ENCODE measurements around the gene CSF1R. TPM values are rescaled to one million over a fixed set of nuclear protein-coding genes. Genes with fewer than 3 reads are reported as not detected.

The CSF1R gene
- total and polyA plus RNA-seq, 2 of the 4 experiments (the other 2 are of a cell fraction), result 0.14 to 0.36 TPM

- no peak overlapping the region for H4K91ac ChIP-seq (ENCODE audit: insufficient read depth, low read depth, low read length)
- CTCF ChIA-PET, result no interaction called here
These were observed 4.0 kb downstream of the CSF1R start for GRCh38 chr5:150082374-150082773.

More at GRCh38 chr5:150082374-150082773, 4.0 kb downstream of the CSF1R start:
- no peak overlapping the region for H4K8ac ChIP-seq (ENCODE audit: low read depth in 2 of 2, low read length in 2 of 2)
- no TSS peak for BruUV-seq (replicated peaks)
- in situ Hi-C loops (cut with MboI; ENCODE audit: low sequenced_read_pairs) (no loop called here), intact Hi-C loops (cut with micrococcal nuclease) (no loop called here), dilution Hi-C loops (cut with HindIII; ENCODE audit: low sequenced_read_pairs, unreplicated experiment) (no loop called here)
- H3K18ac ChIP-seq (ENCODE audit: low read depth, low read length), result no peak overlapping the region
- TF ChIP-seq SMC3 (IDR thresholded peaks at IDR 0.05; ENCODE audit: low read depth, low read length) (no peak), RFX5 (IDR thresholded peaks at IDR 0.05; ENCODE audit: low read depth, low read length) (no peak), MAZ (IDR thresholded peaks at IDR 0.05; ENCODE audit: borderline replicate concordance, low read depth, low read length) (no peak), BHLHE40 (IDR thresholded peaks at IDR 0.05; ENCODE audit: low read depth, low read length) (no peak), CEBPB (IDR thresholded peaks at IDR 0.05; ENCODE audit: low read depth, low read length) (no peak), FOS (IDR thresholded peaks at IDR 0.05; ENCODE audit: low read depth, low read length) (no peak), POLR2A (IDR thresholded peaks at IDR 0.05; ENCODE audit: low read depth, low read length) (no peak), RAD21 (IDR thresholded peaks at IDR 0.05; ENCODE audit: low read length) (no peak), NFE2L2 (IDR thresholded peaks at IDR 0.05; ENCODE audit: low read depth, low read length) (no peak)
- H3K79me1 ChIP-seq (ENCODE audit: low read depth in 1 of 2, low read length in 2 of 2), result no peaks in the 10 kb centered on the region
- no peak overlapping the region for H3K27ac ChIP-seq (ENCODE audit: insufficient read depth, low read length)
- peaks cover 4% of the 10 kb centered on the region; the same call in 1 of the 2 replicates for H3K4me1 ChIP-seq (ENCODE audit: control insufficient read depth, insufficient read depth, low read length)
- no peaks in the 10 kb centered on the region for H3K36me3 ChIP-seq (ENCODE audit: control insufficient read depth, insufficient read depth, low read length)
- no peak overlapping the region for H3K4ac ChIP-seq (ENCODE audit: low read depth, low read length)
- H3K23ac ChIP-seq (ENCODE audit: low read depth, low read length), result no peak overlapping the region
- no peak overlapping the region for H3K4me3 ChIP-seq (ENCODE audit: insufficient read depth, low read depth, low read length)
- H3K9ac ChIP-seq (ENCODE audit: low read depth, low read length), result no peak overlapping the region
- H3K14ac ChIP-seq (replicated peaks; ENCODE audit: low read depth, low read length), result no peak overlapping the region
- H2AK5ac ChIP-seq (ENCODE audit: low read depth, low read length), result no peak overlapping the region
- no peaks in the 10 kb centered on the region for H3K9me3 ChIP-seq (ENCODE audit: control insufficient read depth, insufficient read depth, low read length)
- no peak overlapping the region for H3K56ac ChIP-seq (ENCODE audit: extremely low read depth, insufficient read depth, low read length)
- no peaks in the 10 kb centered on the region for H4K20me1 ChIP-seq (ENCODE audit: insufficient read depth, low read length)
- H3K9me1 ChIP-seq (ENCODE audit: insufficient read depth, low read length), result peaks cover 3% of the 10 kb centered on the region; the same call in 1 of the 2 replicates
- no peak overlapping the region for H2BK20ac ChIP-seq (ENCODE audit: low read depth, low read length)
- H2AFZ ChIP-seq (replicated peaks; ENCODE audit: low read length, poor library complexity), result no peak overlapping the region
- H3K4me2 ChIP-seq (ENCODE audit: low read depth, low read length), result no peak overlapping the region
- H3K27me3 ChIP-seq (ENCODE audit: control insufficient read depth, insufficient read depth, low read length), result peaks cover 26% of the 10 kb centered on the region
- no peak overlapping the region for H2BK5ac ChIP-seq (ENCODE audit: low read depth, low read length, poor library complexity, severe bottlenecking)
- POLR2A ChIA-PET (ENCODE audit: unreplicated experiment), result no interaction called here
- no peak for DNase-seq
- no CpG with 5 or more reads among the region's 3 CpGs for WGBS, 2 experiments (ENCODE audit: extremely low coverage in 2 of 2, insufficient read length in 1 of 2)
- no peak overlapping the region for H4K5ac ChIP-seq (ENCODE audit: low read depth, low read length)
- no peak overlapping the region for H2BK120ac ChIP-seq (ENCODE audit: low read depth, low read length)
- H2AK9ac ChIP-seq (replicated peaks; ENCODE audit: low read depth, low read length, poor library complexity), result peak overlapping the region; percentile 2
- ATAC-seq (ENCODE audit: low read depth), result no peak
- H2BK15ac ChIP-seq (ENCODE audit: low read depth, low read length), result no peak overlapping the region
